GM18511 (cell line): ENCODE data around the gene IL22RA1.

Experiments used
- ATAC-seq: cut with Tn5 transposase; IDR thresholded peaks from one replicate; pipeline ENCODE4 v1.9.1; 2021; ENCODE audit warnings: mild to moderate bottlenecking, moderate library complexity; ENCODE audit not compliant: unreplicated experiment

Gene IL22RA1

GRCh38 chr1:24138476-24139221 lies 4.3 kb downstream of the IL22RA1 start:
- ATAC-seq = no peak

DNA sequence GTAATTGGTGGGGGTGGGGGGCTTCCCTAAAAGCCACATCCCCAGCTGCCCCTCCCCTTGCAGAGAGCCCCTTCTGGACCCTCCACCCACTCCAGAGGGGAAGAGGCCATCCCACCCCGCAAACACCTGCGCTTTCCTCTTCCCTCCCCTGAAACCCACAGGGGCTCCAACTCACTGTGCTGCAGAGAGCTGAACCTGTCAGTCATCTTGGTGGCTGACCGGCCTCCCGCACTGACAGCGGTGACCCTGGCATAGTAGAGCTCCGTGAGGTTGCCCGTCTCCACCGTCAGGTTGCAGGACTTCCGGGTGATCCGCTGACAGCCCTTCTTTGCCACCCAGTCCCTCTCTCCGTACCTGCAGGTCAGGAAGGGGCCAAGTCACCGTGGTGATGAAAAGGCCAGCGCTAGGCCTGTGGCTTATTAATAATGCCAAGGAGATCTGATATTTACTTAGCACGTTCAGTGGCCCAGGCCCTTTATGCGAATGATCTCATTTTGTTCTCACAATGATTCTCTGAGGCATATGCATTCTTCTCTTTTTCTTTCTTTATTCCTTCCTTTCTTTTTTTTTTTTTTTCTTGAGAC lies 5.9 kb downstream of the IL22RA1 start:
- ATAC-seq = no peak

- no peak for ATAC-seq
These were observed 8.6 kb downstream of the IL22RA1 start for GRCh38 chr1:24134376-24134775.

DNA sequence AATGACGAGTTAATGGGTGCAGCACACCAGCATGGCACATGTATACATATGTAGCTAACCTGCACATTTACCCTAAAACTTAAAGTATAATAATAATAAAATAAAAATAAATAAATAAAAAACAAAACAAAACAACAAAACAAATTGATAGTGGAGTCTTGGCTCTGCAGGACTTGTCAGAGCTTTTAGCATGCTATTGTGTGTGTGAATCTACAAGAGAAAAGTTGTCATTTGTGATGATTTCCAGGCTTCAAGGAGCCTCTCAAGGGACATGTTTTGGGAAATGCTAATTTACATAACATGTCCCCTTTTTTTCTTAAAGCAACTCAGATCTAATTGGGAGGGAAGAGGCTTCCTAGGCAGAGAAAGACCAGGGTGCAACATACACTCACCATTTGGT lies 9.1 kb downstream of the IL22RA1 start:
- ATAC-seq = no peak

DNA sequence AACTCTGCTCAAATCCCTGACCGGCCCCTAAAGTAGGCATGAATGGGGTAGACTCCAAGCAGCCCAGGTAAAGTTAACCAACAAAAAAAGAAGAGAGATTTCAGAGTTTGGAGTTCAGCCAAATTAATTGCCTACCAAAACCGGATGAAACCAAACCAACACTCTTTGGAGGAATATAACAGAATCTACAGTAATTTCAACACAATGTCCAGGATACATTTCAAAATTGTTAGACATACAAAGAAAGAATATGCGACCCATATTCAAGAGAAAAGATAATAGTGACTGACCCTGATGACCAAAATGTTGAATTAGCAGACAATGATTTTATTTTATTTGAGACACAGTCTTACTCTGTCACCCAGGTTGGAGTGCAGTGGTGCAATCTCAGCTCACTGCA lies 12.6 kb downstream of the IL22RA1 start:
- ATAC-seq = no peak

- ATAC-seq = no peak
These were observed 15.1 kb downstream of the IL22RA1 start for GRCh38 chr1:24127801-24128363.

- no peak for ATAC-seq
These were observed 15.7 kb downstream of the IL22RA1 start for GRCh38 chr1:24127134-24127800.

DNA sequence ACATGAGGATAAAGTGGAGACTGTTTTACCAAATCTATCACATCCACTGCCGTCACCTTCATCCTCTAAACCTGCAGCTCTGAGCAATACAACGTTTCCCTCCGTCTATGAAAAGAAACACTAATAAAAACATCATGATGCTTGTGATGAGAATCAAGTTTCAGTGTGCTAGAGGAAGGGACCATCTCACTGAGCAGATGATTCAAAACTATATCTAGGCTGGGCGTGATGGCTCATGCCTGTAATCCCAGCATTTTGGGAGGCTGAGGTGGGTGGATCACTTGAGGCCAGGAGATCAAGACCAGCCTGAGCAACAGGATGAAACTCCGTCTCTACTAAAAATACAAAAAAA lies 16.3 kb downstream of the IL22RA1 start:
- ATAC-seq = no peak

GRCh38 chr1:24126018-24126671 lies 16.8 kb downstream of the IL22RA1 start:
- no peak for ATAC-seq

- ATAC-seq = no peak
These were observed 17.5 kb downstream of the IL22RA1 start for GRCh38 chr1:24125456-24125855.

GRCh38 chr1:24124980-24125379 lies 18.0 kb downstream of the IL22RA1 start:
- no peak for ATAC-seq

- ATAC-seq = no peak
These were observed 19.3 kb downstream of the IL22RA1 start for GRCh38 chr1:24123611-24124010.

DNA sequence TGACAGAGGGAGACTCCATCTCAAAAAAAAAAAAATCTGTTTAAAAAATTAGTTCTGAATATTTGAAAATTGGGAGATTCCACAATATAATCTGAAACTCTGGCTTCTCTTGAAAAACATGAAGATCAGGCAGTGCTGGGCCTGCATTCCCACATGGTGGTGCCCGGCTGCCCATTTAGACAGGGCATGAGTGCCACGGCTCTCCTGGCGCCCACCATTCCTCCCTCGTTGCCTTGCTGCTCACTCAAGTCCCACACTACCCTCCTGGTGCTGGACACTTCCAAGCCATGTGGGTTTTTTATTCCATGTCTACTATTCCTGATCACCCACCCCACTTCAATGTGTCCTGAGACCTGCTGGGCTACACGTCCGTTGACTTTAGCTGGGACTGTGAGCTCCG lies 20.2 kb downstream of the IL22RA1 start:
- ATAC-seq = no peak

- no peak for ATAC-seq
These were observed 21.5 kb downstream of the IL22RA1 start for GRCh38 chr1:24121406-24121805.

GRCh38 chr1:24120965-24121364 lies 22.0 kb downstream of the IL22RA1 start:
- no peak for ATAC-seq

- no peak for ATAC-seq
These were observed 22.8 kb downstream of the IL22RA1 start for GRCh38 chr1:24119859-24120756.

GRCh38 chr1:24119489-24119858 lies 23.5 kb downstream of the IL22RA1 start:
- no peak for ATAC-seq

GRCh38 chr1:24118410-24119242 lies 24.3 kb downstream of the IL22RA1 start:
- ATAC-seq = no peak

GRCh38 chr1:24117722-24118409 lies 25.1 kb downstream of the IL22RA1 start:
- ATAC-seq = no peak
